ENCODE data around the gene CGNL1.

GRCh38 chr15:57354436-57355123 is 21.7 kb upstream of the CGNL1 start:
- TF ChIP-seq CREM (IDR thresholded peaks at IDR 0.05; ENCODE audit: low read depth) (no peak), CTCF (IDR thresholded peaks at IDR 0.05 in 2 of 3, conservative IDR thresholded peaks at IDR 0.05 in 1 of 3; ENCODE audit: control insufficient read depth in 2 of 3, extremely low read depth in 1 of 3, insufficient read depth in 1 of 3, low read depth in 3 of 3, low read length in 3 of 3) (no peak), NBN (IDR thresholded peaks at IDR 0.05) (no peak), POLR2AphosphoS5 (IDR thresholded peaks at IDR 0.05; ENCODE audit: low read length) (no peak), EP300 (IDR thresholded peaks at IDR 0.05; ENCODE audit: borderline replicate concordance in 1 of 2, control insufficient read depth in 1 of 2, low read depth in 2 of 2, low read length in 2 of 2) (no peak)

All from GM12878 (cell line).